Ishikawa (cell line): Measurements from ENCODE around the gene NFE2L2.

ENCODE experiments used
- EGR1 ChIP-seq: IDR thresholded peaks from 2 replicates; pipeline ENCODE4 v1.6.1; 2012
- FOXM1 ChIP-seq: IDR thresholded peaks from 2 replicates; pipeline ENCODE4 v1.6.1; 2012; ENCODE audit warnings: low read depth, borderline replicate concordance
- MAX ChIP-seq: IDR thresholded peaks from 2 replicates; pipeline ENCODE4 v1.6.1; 2012
- RAD21 ChIP-seq: IDR thresholded peaks from 2 replicates; pipeline ENCODE4 v1.6.1; 2012; ENCODE audit warnings: low read depth
- TAF1 ChIP-seq: IDR thresholded peaks from 2 replicates; pipeline ENCODE4 v1.6.1; 2012; ENCODE audit warnings: low read depth, mild to moderate bottlenecking
- TCF12 ChIP-seq: IDR thresholded peaks from 2 replicates; pipeline ENCODE4 v1.6.1; 2012; ENCODE audit warnings: low read depth
- ZBTB7A ChIP-seq: IDR thresholded peaks from 2 replicates; pipeline ENCODE4 v1.6.1; 2012; ENCODE audit warnings: low read depth
- TF ChIP-seq, protein P1 (sequence below): IDR thresholded peaks from 2 replicates; pipeline ENCODE4 v1.6.1; 2012; ENCODE audit warnings: low read depth, mild to moderate bottlenecking

DNA sequence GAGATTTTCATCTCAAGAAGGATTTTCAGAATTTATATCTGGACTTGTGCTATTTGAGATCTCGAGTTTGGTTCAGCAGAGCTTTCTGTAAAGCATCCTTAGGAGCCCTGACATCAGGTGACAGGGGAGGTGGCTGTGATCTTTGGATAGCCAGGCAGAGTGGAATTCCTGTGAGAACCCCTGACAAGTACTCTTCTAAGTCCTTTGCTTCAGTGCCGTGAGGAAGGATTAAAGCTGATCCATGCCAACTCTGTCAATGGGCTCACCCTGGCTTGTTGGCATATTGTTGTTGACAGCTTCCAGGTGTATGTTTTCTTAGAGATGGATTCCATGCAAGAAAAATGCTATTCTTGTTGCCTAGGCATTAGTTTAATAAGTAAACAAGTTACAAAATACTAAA, 38.0 kb upstream of the NFE2L2 start:
- no peak for TF ChIP-seq RAD21
- no peak for TF ChIP-seq EGR1
- TF ChIP-seq, protein P1, sequence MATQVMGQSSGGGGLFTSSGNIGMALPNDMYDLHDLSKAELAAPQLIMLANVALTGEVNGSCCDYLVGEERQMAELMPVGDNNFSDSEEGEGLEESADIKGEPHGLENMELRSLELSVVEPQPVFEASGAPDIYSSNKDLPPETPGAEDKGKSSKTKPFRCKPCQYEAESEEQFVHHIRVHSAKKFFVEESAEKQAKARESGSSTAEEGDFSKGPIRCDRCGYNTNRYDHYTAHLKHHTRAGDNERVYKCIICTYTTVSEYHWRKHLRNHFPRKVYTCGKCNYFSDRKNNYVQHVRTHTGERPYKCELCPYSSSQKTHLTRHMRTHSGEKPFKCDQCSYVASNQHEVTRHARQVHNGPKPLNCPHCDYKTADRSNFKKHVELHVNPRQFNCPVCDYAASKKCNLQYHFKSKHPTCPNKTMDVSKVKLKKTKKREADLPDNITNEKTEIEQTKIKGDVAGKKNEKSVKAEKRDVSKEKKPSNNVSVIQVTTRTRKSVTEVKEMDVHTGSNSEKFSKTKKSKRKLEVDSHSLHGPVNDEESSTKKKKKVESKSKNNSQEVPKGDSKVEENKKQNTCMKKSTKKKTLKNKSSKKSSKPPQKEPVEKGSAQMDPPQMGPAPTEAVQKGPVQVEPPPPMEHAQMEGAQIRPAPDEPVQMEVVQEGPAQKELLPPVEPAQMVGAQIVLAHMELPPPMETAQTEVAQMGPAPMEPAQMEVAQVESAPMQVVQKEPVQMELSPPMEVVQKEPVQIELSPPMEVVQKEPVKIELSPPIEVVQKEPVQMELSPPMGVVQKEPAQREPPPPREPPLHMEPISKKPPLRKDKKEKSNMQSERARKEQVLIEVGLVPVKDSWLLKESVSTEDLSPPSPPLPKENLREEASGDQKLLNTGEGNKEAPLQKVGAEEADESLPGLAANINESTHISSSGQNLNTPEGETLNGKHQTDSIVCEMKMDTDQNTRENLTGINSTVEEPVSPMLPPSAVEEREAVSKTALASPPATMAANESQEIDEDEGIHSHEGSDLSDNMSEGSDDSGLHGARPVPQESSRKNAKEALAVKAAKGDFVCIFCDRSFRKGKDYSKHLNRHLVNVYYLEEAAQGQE = no peak
- no peak for TF ChIP-seq ZBTB7A
- no peak for TF ChIP-seq MAX
- TF ChIP-seq TCF12 = no peak
- TF ChIP-seq FOXM1 = no peak
- TF ChIP-seq TAF1 = no peak
